Activated naive CD4-positive, alpha-beta T cell treated with anti-CD3 and anti-CD28 coated beads for 36 hours (primary cell): ENCODE measurements around the gene COL18A1. TPM values are rescaled to one million over a fixed set of nuclear protein-coding genes. Genes with fewer than 3 reads are reported as not detected.

ENCODE experiments used
- CTCF ChIA-PET: fragments of 350-600 bp; sonication (Branson Sonifier 250); formaldehyde crosslinking; loops from one replicate; lab custom pipeline; 2021; ENCODE audit warnings: antibody characterized with exemption; lab: Charles Lee
- DNase-seq: peaks from one replicate; pipeline ENCODE4 v3.0.0-alpha.2; 2020
- H3K27ac Mint-ChIP-seq: one replicate; pipeline ENCODE4 v1.8.0; 2021; ENCODE audit warnings: mild to moderate bottlenecking, mixed read lengths
- H3K27me3 Mint-ChIP-seq: one replicate; pipeline ENCODE4 v1.8.0; 2021; ENCODE audit warnings: low read depth, mixed read lengths
- H3K36me3 Mint-ChIP-seq: one replicate; pipeline ENCODE4 v1.8.0; 2021; ENCODE audit warnings: low read depth, mixed read lengths
- H3K4me1 Mint-ChIP-seq: one replicate; pipeline ENCODE4 v1.8.0; 2021; ENCODE audit warnings: low read depth, mixed read lengths
- H3K4me3 Mint-ChIP-seq: one replicate; pipeline ENCODE4 v1.8.0; 2021; ENCODE audit warnings: mild to moderate bottlenecking, moderate library complexity, mixed read lengths
- H3K9me3 Mint-ChIP-seq: one replicate; pipeline ENCODE4 v1.8.0; 2021; ENCODE audit warnings: mixed read lengths
- intact Hi-C: fragments of 100-400 bp; cut with micrococcal nuclease; formaldehyde crosslinking; loops from one replicate; pipeline ENCODE4 v1.15.1; 2023
- total RNA-seq, 2 experiments: library from RNA; stranded (reverse); gene quantifications; one replicate each; pipeline ENCODE4 v1.2.3, GENCODE V29; 2021

The COL18A1 gene
- total RNA-seq, 2 experiments from 2014 or later: 10.3 to 12.6 TPM

GRCh38 chr21:45507888-45508508 is 103.0 kb downstream of the COL18A1 start:
- Mint-ChIP-seq H3K4me3 (no peak overlapping the region), H3K9me3 (no peaks in the 10 kb centered on the region), H3K27me3 (no peaks in the 10 kb centered on the region), H3K4me1 (no peaks in the 10 kb centered on the region), H3K27ac (no peak overlapping the region), H3K36me3 (peaks cover 3% of the 10 kb centered on the region)
- no peak for DNase-seq
- intact Hi-C loops: no loop called here
- CTCF ChIA-PET: no interaction called here

- H3K27ac Mint-ChIP-seq: no peak overlapping the region
Measured at GRCh38 chr21:45508607-45509565, 103.9 kb downstream of the COL18A1 start.

GRCh38 chr21:45509566-45510465 is 104.9 kb downstream of the COL18A1 start:
- Mint-ChIP-seq H3K27me3 (no peaks in the 10 kb centered on the region), H3K4me3 (no peak overlapping the region), H3K27ac (no peak overlapping the region), H3K4me1 (no peaks in the 10 kb centered on the region), H3K36me3 (peaks cover 5% of the 10 kb centered on the region), H3K9me3 (no peaks in the 10 kb centered on the region)
- intact Hi-C loops: no loop called here
- CTCF ChIA-PET: no interaction called here
- DNase-seq: no peak

More at GRCh38 chr21:45508607-45509565, 103.9 kb downstream of the COL18A1 start:
- Mint-ChIP-seq H3K9me3 (no peaks in the 10 kb centered on the region), H3K4me3 (no peak overlapping the region), H3K27me3 (no peaks in the 10 kb centered on the region), H3K4me1 (no peaks in the 10 kb centered on the region), H3K36me3 (peaks cover 3% of the 10 kb centered on the region)
- DNase-seq: no peak
- intact Hi-C loops: no loop called here
- CTCF ChIA-PET: no interaction called here

GRCh38 chr21:45510466-45510955 is 105.5 kb downstream of the COL18A1 start:
- Mint-ChIP-seq H3K36me3 (peaks cover 7% of the 10 kb centered on the region), H3K27me3 (no peaks in the 10 kb centered on the region), H3K4me1 (no peaks in the 10 kb centered on the region), H3K9me3 (no peaks in the 10 kb centered on the region), H3K4me3 (no peak overlapping the region), H3K27ac (no peak overlapping the region)
- intact Hi-C loops: no loop called here
- CTCF ChIA-PET: no interaction called here
- no peak for DNase-seq

- H3K27me3 Mint-ChIP-seq: no peaks in the 10 kb centered on the region
Measured at GRCh38 chr21:45511007-45511406, 106.0 kb downstream of the COL18A1 start.

GRCh38 chr21:45511661-45512431 is 106.9 kb downstream of the COL18A1 start:
- DNase-seq: no peak
- CTCF ChIA-PET: no interaction called here
- Mint-ChIP-seq H3K36me3 (peaks cover 7% of the 10 kb centered on the region), H3K27me3 (no peaks in the 10 kb centered on the region), H3K4me1 (no peaks in the 10 kb centered on the region), H3K4me3 (no peak overlapping the region), H3K9me3 (no peaks in the 10 kb centered on the region), H3K27ac (no peak overlapping the region)
- intact Hi-C loops: no loop called here

More at GRCh38 chr21:45511007-45511406, 106.0 kb downstream of the COL18A1 start:
- H3K4me1 Mint-ChIP-seq: no peaks in the 10 kb centered on the region
- CTCF ChIA-PET: no interaction called here
- peaks cover 7% of the 10 kb centered on the region for H3K36me3 Mint-ChIP-seq
- H3K9me3 Mint-ChIP-seq: no peaks in the 10 kb centered on the region
- H3K4me3 Mint-ChIP-seq: no peak overlapping the region
- no peak for DNase-seq
- H3K27ac Mint-ChIP-seq: no peak overlapping the region
- intact Hi-C loops: no loop called here

GRCh38 chr21:45512626-45513002 is 107.6 kb downstream of the COL18A1 start:
- no peak overlapping the region for H3K27ac Mint-ChIP-seq
- H3K4me1 Mint-ChIP-seq: peaks cover 5% of the 10 kb centered on the region
- no peak overlapping the region for H3K4me3 Mint-ChIP-seq
- no peak for DNase-seq
- no peaks in the 10 kb centered on the region for H3K9me3 Mint-ChIP-seq
- intact Hi-C loops: no loop called here
- H3K36me3 Mint-ChIP-seq: peaks cover 11% of the 10 kb centered on the region
- CTCF ChIA-PET: no interaction called here
- H3K27me3 Mint-ChIP-seq: no peaks in the 10 kb centered on the region

GRCh38 chr21:45513003-45513717 is 108.2 kb downstream of the COL18A1 start:
- CTCF ChIA-PET: no interaction called here
- no peak overlapping the region for H3K27ac Mint-ChIP-seq
- H3K4me3 Mint-ChIP-seq: no peak overlapping the region
- no peak for DNase-seq
- peaks cover 5% of the 10 kb centered on the region for H3K9me3 Mint-ChIP-seq
- no peaks in the 10 kb centered on the region for H3K27me3 Mint-ChIP-seq
- intact Hi-C loops: no loop called here
- H3K4me1 Mint-ChIP-seq: peaks cover 11% of the 10 kb centered on the region
- peaks cover 16% of the 10 kb centered on the region for H3K36me3 Mint-ChIP-seq

GRCh38 chr21:45513741-45514310 is 108.9 kb downstream of the COL18A1 start:
- H3K4me1 Mint-ChIP-seq: peaks cover 16% of the 10 kb centered on the region
- H3K4me3 Mint-ChIP-seq: no peak overlapping the region
- CTCF ChIA-PET: no interaction called here
- intact Hi-C loops: no loop called here
- peaks cover 11% of the 10 kb centered on the region for H3K9me3 Mint-ChIP-seq
- peaks cover 21% of the 10 kb centered on the region for H3K36me3 Mint-ChIP-seq
- no peak for DNase-seq
- H3K27ac Mint-ChIP-seq: peak overlapping the region; percentile 11
- no peaks in the 10 kb centered on the region for H3K27me3 Mint-ChIP-seq

- DNase-seq: no peak
- intact Hi-C loops: no loop called here
- H3K4me1 Mint-ChIP-seq: peaks cover 16% of the 10 kb centered on the region
- H3K36me3 Mint-ChIP-seq: peaks cover 27% of the 10 kb centered on the region
- no peak overlapping the region for H3K4me3 Mint-ChIP-seq
- H3K9me3 Mint-ChIP-seq: peaks cover 17% of the 10 kb centered on the region
- CTCF ChIA-PET: no interaction called here
- H3K27me3 Mint-ChIP-seq: no peaks in the 10 kb centered on the region
- no peak overlapping the region for H3K27ac Mint-ChIP-seq
Measured at GRCh38 chr21:45514311-45515021, 109.5 kb downstream of the COL18A1 start.
